Activated T-cell treated with anti-CD3 and anti-CD28 coated beads for 4 hours (primary cell): Measurements from ENCODE around the gene SRPRA.

Source experiments
- DNase-seq: peaks from one replicate; pipeline ENCODE4 v3.0.0-alpha.2; 2020

SRPRA gene

GRCh38 chr11:126229858-126230540 is 38.7 kb downstream of the SRPRA start:
- no peak for DNase-seq

GRCh38 chr11:126226334-126227084 is 42.2 kb downstream of the SRPRA start:
- DNase-seq: no peak

GRCh38 chr11:126225295-126225665 is 43.4 kb downstream of the SRPRA start:
- no peak for DNase-seq

GRCh38 chr11:126224647-126225294 is 43.9 kb downstream of the SRPRA start:
- DNase-seq: no peak

GRCh38 chr11:126219547-126219946 is 49.1 kb downstream of the SRPRA start:
- no peak for DNase-seq

GRCh38 chr11:126217491-126217890 is 51.2 kb downstream of the SRPRA start:
- no peak for DNase-seq

- no peak for DNase-seq
These were observed 52.0 kb downstream of the SRPRA start for GRCh38 chr11:126216526-126217305.

- no peak for DNase-seq
These were observed 53.9 kb downstream of the SRPRA start for GRCh38 chr11:126214841-126215240.

- no peak for DNase-seq
These were observed 54.3 kb downstream of the SRPRA start for GRCh38 chr11:126214441-126214840.
